Caco-2 (cell line): ENCODE results near the gene SFXN2. TPM values are rescaled to one million over a fixed set of nuclear protein-coding genes. Genes with fewer than 3 reads are reported as not detected.
"Not testable (repeated sequence)": the region's sequence is repeated elsewhere in the genome, so short reads cannot be mapped to it uniquely, and the experiment has no call there.

Experiments
- Bru-seq: library from RNA; stranded (reverse); fragments of 400-500 nt; gene quantifications from one replicate; lab custom pipeline; 2021; lab: Mats Ljungman, UMichigan
- BruChase-seq, 2 experiments: library from RNA; stranded (reverse); fragments of 400-500 nt; gene quantifications; one replicate each; lab custom pipeline; 2021; lab: Mats Ljungman, UMichigan
- BruUV-seq: library from RNA; stranded (reverse); fragments of 400-500 nt; replicated peaks from 2 replicates; lab custom pipeline; 2021; lab: Mats Ljungman, UMichigan
- CTCF ChIA-PET: fragments of 300-600 bp; sonication (Branson Sonifier 250); formaldehyde crosslinking; loops from one replicate; lab custom pipeline; 2022; ENCODE audit warnings: antibody characterized with exemption; lab: Charles Lee
- POLR2A ChIA-PET: fragments of 300-600 bp; sonication (Branson Sonifier 250); formaldehyde crosslinking; loops from one replicate; lab custom pipeline; 2022; ENCODE audit warnings: antibody characterized with exemption; lab: Charles Lee
- DNase-seq, 2 experiments: peaks; one replicate each; pipeline versions ENCODE4 v3.0.0 to v3.0.0-alpha.2; 2020 to 2022
- H3K27me3 ChIP-seq: replicated peaks from 2 replicates; pipeline ENCODE4 v1.6.0; 2011; ENCODE audit warnings: low read length; ENCODE audit not compliant: control insufficient read depth, insufficient read depth
- H3K36me3 ChIP-seq: 2 replicates; pipeline ENCODE4 v1.5.1; 2011; ENCODE audit warnings: low read length; ENCODE audit not compliant: control insufficient read depth, insufficient read depth
- H3K4me1 ChIP-seq: fragments of 250-450 bp; sonication (Bioruptor Pico); 2 replicates; pipeline ENCODE4 v1.5.1; 2020; ENCODE audit warnings: mild to moderate bottlenecking
- H3K4me3 ChIP-seq: 2 replicates; pipeline ENCODE4 v1.5.1; 2011; ENCODE audit warnings: low read depth, mild to moderate bottlenecking, control low read depth, low read length
- H3K9me3 ChIP-seq: fragments of 250-450 bp; sonication (Bioruptor Pico); 2 replicates; pipeline ENCODE4 v1.5.1; 2020; ENCODE audit warnings: mild to moderate bottlenecking, moderate library complexity
- H3K27ac Mint-ChIP-seq: one replicate; pipeline ENCODE4 v1.8.0; 2022; ENCODE audit warnings: mixed read lengths; ENCODE audit not compliant: unreplicated experiment
- H3K27me3 Mint-ChIP-seq: one replicate; pipeline ENCODE4 v1.8.0; 2022; ENCODE audit warnings: mixed read lengths; ENCODE audit not compliant: insufficient read depth, unreplicated experiment
- H3K36me3 Mint-ChIP-seq: one replicate; pipeline ENCODE4 v1.8.0; 2022; ENCODE audit warnings: mild to moderate bottlenecking, mixed read lengths; ENCODE audit not compliant: insufficient read depth, unreplicated experiment
- H3K4me1 Mint-ChIP-seq: one replicate; pipeline ENCODE4 v1.8.0; 2022; ENCODE audit warnings: low read depth, mixed read lengths; ENCODE audit not compliant: unreplicated experiment
- H3K4me3 Mint-ChIP-seq: one replicate; pipeline ENCODE4 v1.8.0; 2022; ENCODE audit warnings: mild to moderate bottlenecking, moderate library complexity, mixed read lengths; ENCODE audit not compliant: unreplicated experiment
- H3K9me3 Mint-ChIP-seq: one replicate; pipeline ENCODE4 v1.8.0; 2022; ENCODE audit warnings: mixed read lengths; ENCODE audit not compliant: unreplicated experiment
- CTCF ChIP-seq, 2 experiments: fragments of 200-600 bp in 1 of 2; IDR thresholded peaks; 1 replicate in 1 of 2; 2 replicates in 1 of 2; pipeline versions ENCODE4 v1.5.1 to v1.8.0; 2011 to 2022; ENCODE audit warnings: antibody characterized with exemption in 1 of 2, control low read depth in 1 of 2, inconsistent platforms in 1 of 2, low read depth in 1 of 2, low read length in 1 of 2, mild to moderate bottlenecking in 1 of 2, moderate library complexity in 1 of 2; ENCODE audit not compliant: insufficient read depth in 1 of 2, severe bottlenecking in 1 of 2, unreplicated experiment in 1 of 2
- intact Hi-C: fragments of 100-400 bp; cut with micrococcal nuclease; formaldehyde crosslinking; loops from one replicate; pipeline ENCODE4 v1.10.0; 2022; ENCODE audit not compliant: unreplicated experiment
- long read RNA-seq: library from polyadenylated mRNA; stranded (forward); transcript quantifications from one replicate; pipeline ENCODE4 v2.0.0, GENCODE V29; 2022
- total RNA-seq: library from RNA; stranded (reverse); gene quantifications from 2 replicates; pipeline ENCODE4 v1.2.3, GENCODE V29; 2022

Gene SFXN2
- total RNA-seq: 34.8 and 40.0 TPM in 2 replicates
- Bru-seq, nascent RNA: percentile 77 among the genes with signal in this experiment
- BruChase-seq, experiment 1, labeled RNA remaining after a 2-hour chase: percentile 75 among the genes with signal in this experiment
- percentile 72 among the genes with signal in this experiment for BruChase-seq, experiment 2, labeled RNA remaining after a 6-hour chase
- long read RNA-seq, full-length matches to known transcripts: 15 of 27 reads
- long read RNA-seq, partial matches to known transcripts: 2 of 27 reads
- long read RNA-seq, other reads (novel, unspliced or antisense): 10 of 27 reads

- peaks cover 43% of the 10 kb centered on the region for H3K36me3 Mint-ChIP-seq
- Histone ChIP-seq H3K4me1 (peaks cover 13% of the 10 kb centered on the region), H3K9me3 (no peaks in the 10 kb centered on the region), H3K36me3 (no peaks in the 10 kb centered on the region; the same call in 1 of the 2 replicates), H3K27me3 (no peaks in the 10 kb centered on the region), H3K4me3 (peak within 1 kb of the TSS; percentile 85)
- peaks cover 37% of the 10 kb centered on the region for H3K4me1 Mint-ChIP-seq
- intact Hi-C loops: loop anchor here (2.0 to 5.0 kb wide), 3 partner anchors 28 to 213 kb away; partner anchors contain the start of genes ACTR1A, SUFU and WBP1L
- peak within 1 kb of the TSS; percentile 82 for H3K27ac Mint-ChIP-seq
- ChIA-PET CTCF (interaction anchor here (0.6 to 2.3 kb wide), 9 partner anchors 10 to 436 kb away, joined by 3 to 21 read pairs (median 4); partner anchors contain the start of gene WBP1L), POLR2A (interaction anchor here (0.5 to 1.8 kb wide), 8 partner anchors 26 to 478 kb away, joined by 3 to 12 read pairs (median 6); partner anchors contain the start of genes AS3MT, NT5C2 and WBP1L)
- peak in 1 of 2 experiments; percentile 37 for TF ChIP-seq CTCF (IDR thresholded peaks at IDR 0.05; ENCODE audit: insufficient read depth in 1 of 2, low read depth in 1 of 2, low read length in 1 of 2, severe bottlenecking in 1 of 2, unreplicated experiment in 1 of 2)
- H3K27me3 Mint-ChIP-seq: no peaks in the 10 kb centered on the region
- peak within 1 kb of the TSS; percentile 87 for H3K4me3 Mint-ChIP-seq
- H3K9me3 Mint-ChIP-seq: no peaks in the 10 kb centered on the region
- TSS peak; percentile 39 for BruUV-seq
- peak in 1 of 2 experiments; percentile 76 for DNase-seq
These were observed at the start of gene SFXN2 for GRCh38 chr10:102714621-102715455. SFXN2 (plus strand) TSS chr10:102714636; CDS start chr10:102726637, 12,001 bp downstream.

- TF ChIP-seq CTCF (IDR thresholded peaks at IDR 0.05; ENCODE audit: insufficient read depth in 1 of 2, low read depth in 1 of 2, low read length in 1 of 2, severe bottlenecking in 1 of 2, unreplicated experiment in 1 of 2): no peak
- Mint-ChIP-seq H3K9me3 (no peaks in the 10 kb centered on the region), H3K27ac (no peak overlapping the region), H3K27me3 (no peaks in the 10 kb centered on the region), H3K4me1 (no peaks in the 10 kb centered on the region), H3K4me3 (no peak overlapping the region), H3K36me3 (peaks cover 5% of the 10 kb centered on the region)
- H3K36me3 ChIP-seq: no peaks in the 10 kb centered on the region
- CTCF ChIA-PET: interaction anchor here (0.6 kb wide), 1 partner anchor 11 kb away, joined by 3 read pairs; no protein-coding TSS in a partner anchor
- H3K4me1 ChIP-seq: peaks cover 6% of the 10 kb centered on the region; the same call in 1 of the 2 replicates
- no peaks in the 10 kb centered on the region for H3K27me3 ChIP-seq
- POLR2A ChIA-PET: interaction anchor here (1.0 kb wide), 1 partner anchor 48 kb away, joined by 4 read pairs; the partner anchor contains the start of gene ARL3
- DNase-seq: no peak
- H3K9me3 ChIP-seq: no peaks in the 10 kb centered on the region
- intact Hi-C loops: no loop called here
- BruUV-seq: no TSS peak
- no peak overlapping the region for H3K4me3 ChIP-seq
These were observed 48.4 kb upstream of the SFXN2 start for GRCh38 chr10:102665904-102666509.

GRCh38 chr10:102667411-102667810, 47.0 kb upstream of the SFXN2 start:
- intact Hi-C loops, POLR2A ChIA-PET: not testable (repeated sequence)

More at GRCh38 chr10:102667411-102667810, 47.0 kb upstream of the SFXN2 start:
- not testable (repeated sequence) for H3K9me3 ChIP-seq, H3K27ac Mint-ChIP-seq, DNase-seq, H3K4me3 ChIP-seq, H3K4me1 Mint-ChIP-seq, H3K4me1 ChIP-seq, BruUV-seq, H3K4me3 Mint-ChIP-seq, H3K36me3 ChIP-seq, H3K27me3 ChIP-seq, H3K27me3 Mint-ChIP-seq, H3K9me3 Mint-ChIP-seq, H3K36me3 Mint-ChIP-seq
- CTCF ChIA-PET: interaction anchor here (0.7 kb wide), 1 partner anchor 56 kb away, joined by 6 read pairs; no protein-coding TSS in a partner anchor
